ENCODE results near the gene MED13. TPM values are rescaled to one million over a fixed set of nuclear protein-coding genes. Genes with fewer than 3 reads are reported as not detected.

The MED13 gene
- polyA plus RNA-seq, 1 of the 3 experiments (the other 2 are of a cell fraction) = 6.3 TPM

DNA sequence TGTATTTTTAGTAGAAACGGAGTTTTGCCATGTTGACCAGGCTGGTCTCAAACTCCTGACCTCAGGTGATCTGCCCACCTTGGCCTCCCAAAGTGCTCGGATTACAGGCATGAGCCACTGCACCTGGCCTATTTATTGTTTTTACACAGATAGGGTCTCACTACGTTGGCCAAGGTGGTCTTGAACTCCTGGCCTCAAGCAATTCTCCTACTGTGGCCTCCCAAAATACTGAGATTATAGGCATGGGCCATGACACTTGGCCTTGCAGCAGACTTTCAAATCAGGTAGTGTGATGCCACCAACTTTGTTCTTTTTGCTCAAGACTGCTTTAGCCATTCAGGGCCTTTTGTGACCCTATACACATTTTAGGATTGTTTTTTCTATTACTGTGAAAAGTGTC is 75.6 kb downstream of the MED13 start:
- peaks cover 4% of the 10 kb centered on the region; the same call in 1 of the 2 replicates for H4K20me1 ChIP-seq (ENCODE audit: insufficient read depth)
- no peaks in the 10 kb centered on the region for H3K9me2 ChIP-seq
- no peak overlapping the region for H3K4me2 ChIP-seq
- DNase-seq = no peak
- H3K79me2 ChIP-seq (ENCODE audit: insufficient read depth) = peaks cover 36% of the 10 kb centered on the region; the same call in 1 of the 2 replicates
- no peak overlapping the region for H3K4me3 ChIP-seq (ENCODE audit: low read depth in 2 of 2, low read length in 1 of 2)
- no peak overlapping the region for H3K27ac ChIP-seq (ENCODE audit: low read depth in 2 of 2, low read length in 1 of 2)
- ChIA-PET CTCF (no interaction called here), POLR2A (no interaction called here)
- no peaks in the 10 kb centered on the region for H3K9me3 ChIP-seq
- H3K27me3 ChIP-seq (ENCODE audit: insufficient read depth) = no peaks in the 10 kb centered on the region
- no peak for TF ChIP-seq MEF2A (IDR thresholded peaks at IDR 0.05; ENCODE audit: borderline replicate concordance, low read depth)
- TF ChIP-seq MXI1 (IDR thresholded peaks at IDR 0.05; ENCODE audit: low read depth, low read length) = no peak
- TF ChIP-seq RCOR1 (IDR thresholded peaks at IDR 0.05; ENCODE audit: low read length) = no peak
- TF ChIP-seq POLR2AphosphoS5 (IDR thresholded peaks at IDR 0.05; ENCODE audit: low read depth, low read length) = no peak
- TF ChIP-seq RXRA (IDR thresholded peaks at IDR 0.05; ENCODE audit: borderline replicate concordance, low read depth) = no peak
- no peak for TF ChIP-seq CHD2 (IDR thresholded peaks at IDR 0.05; ENCODE audit: low read length, partially characterized antibody)
- TF ChIP-seq, protein P1, sequence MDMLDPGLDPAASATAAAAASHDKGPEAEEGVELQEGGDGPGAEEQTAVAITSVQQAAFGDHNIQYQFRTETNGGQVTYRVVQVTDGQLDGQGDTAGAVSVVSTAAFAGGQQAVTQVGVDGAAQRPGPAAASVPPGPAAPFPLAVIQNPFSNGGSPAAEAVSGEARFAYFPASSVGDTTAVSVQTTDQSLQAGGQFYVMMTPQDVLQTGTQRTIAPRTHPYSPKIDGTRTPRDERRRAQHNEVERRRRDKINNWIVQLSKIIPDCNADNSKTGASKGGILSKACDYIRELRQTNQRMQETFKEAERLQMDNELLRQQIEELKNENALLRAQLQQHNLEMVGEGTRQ (IDR thresholded peaks at IDR 0.05; ENCODE audit: borderline replicate concordance, low read depth, low read length) = no peak
- H2AFZ ChIP-seq (ENCODE audit: low read depth) = no peak overlapping the region
- H3K36me3 ChIP-seq (replicated peaks in 1 of 2; ENCODE audit: control insufficient read depth in 1 of 2, insufficient read depth in 2 of 2, low read length in 1 of 2) = peaks cover 48 to 81% of the 10 kb centered on the region in 2 experiments
- peaks cover 10% of the 10 kb centered on the region for H3F3A ChIP-seq (replicated peaks; ENCODE audit: insufficient read depth)
- 90% methylated on average over 3 of the region's 3 CpGs for WGBS (ENCODE audit: low lambda C conversion rate)
- H3K4me1 ChIP-seq (ENCODE audit: control insufficient read depth in 1 of 2, insufficient read depth in 2 of 2, low read depth in 1 of 2, low read length in 1 of 2) = no peaks in the 10 kb centered on the region
- no peak overlapping the region for H3K9ac ChIP-seq

DNA sequence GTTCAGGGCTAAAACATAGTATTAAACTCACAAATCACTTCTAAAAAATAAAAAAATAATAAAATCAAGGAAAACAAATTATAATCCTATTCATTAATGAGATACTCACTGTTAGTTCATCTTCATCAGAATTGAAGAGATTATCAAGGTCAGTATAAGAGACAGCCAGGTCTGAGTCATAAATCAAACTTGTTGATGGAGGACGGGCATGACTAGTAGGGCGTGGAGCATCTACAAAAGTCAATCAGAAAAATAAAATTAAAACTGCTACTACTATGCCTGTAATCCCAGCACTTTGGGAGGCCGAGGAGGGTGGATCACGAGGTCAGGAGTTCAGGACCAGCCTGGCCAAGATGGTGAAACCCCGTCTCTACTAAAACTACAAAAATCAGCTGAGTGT is 78.2 kb downstream of the MED13 start:
- ChIA-PET POLR2A (no interaction called here), CTCF (interaction anchor here (1.0 to 1.6 kb wide), 2 partner anchors 9 to 79 kb away, joined by 3 to 6 read pairs; no protein-coding TSS in a partner anchor)
- Histone ChIP-seq H2AFZ (ENCODE audit: low read depth) (no peak overlapping the region), H3K9ac (no peak overlapping the region), H3K4me1 (ENCODE audit: control insufficient read depth in 1 of 2, insufficient read depth in 2 of 2, low read depth in 1 of 2, low read length in 1 of 2) (no peaks in the 10 kb centered on the region), H3K9me2 (no peaks in the 10 kb centered on the region), H3K36me3 (replicated peaks in 1 of 2; ENCODE audit: control insufficient read depth in 1 of 2, insufficient read depth in 2 of 2, low read length in 1 of 2) (peaks cover 65 to 84% of the 10 kb centered on the region in 2 experiments), H3K9me3 (no peaks in the 10 kb centered on the region), H3K27me3 (ENCODE audit: insufficient read depth) (no peaks in the 10 kb centered on the region), H3K27ac (ENCODE audit: low read depth in 2 of 2, low read length in 1 of 2) (no peak overlapping the region), H3K4me2 (no peak overlapping the region), H3K79me2 (ENCODE audit: insufficient read depth) (peaks cover 36% of the 10 kb centered on the region; the same call in 1 of the 2 replicates), H3K4me3 (ENCODE audit: low read depth in 2 of 2, low read length in 1 of 2) (no peak overlapping the region), H4K20me1 (ENCODE audit: insufficient read depth) (peaks cover 4% of the 10 kb centered on the region; the same call in 1 of the 2 replicates), H3F3A (replicated peaks; ENCODE audit: insufficient read depth) (peaks cover 10% of the 10 kb centered on the region)
- 94% methylated on average over 5 of the region's 5 CpGs for WGBS (ENCODE audit: low lambda C conversion rate)
- no peak for DNase-seq
- TF ChIP-seq, protein P2, sequence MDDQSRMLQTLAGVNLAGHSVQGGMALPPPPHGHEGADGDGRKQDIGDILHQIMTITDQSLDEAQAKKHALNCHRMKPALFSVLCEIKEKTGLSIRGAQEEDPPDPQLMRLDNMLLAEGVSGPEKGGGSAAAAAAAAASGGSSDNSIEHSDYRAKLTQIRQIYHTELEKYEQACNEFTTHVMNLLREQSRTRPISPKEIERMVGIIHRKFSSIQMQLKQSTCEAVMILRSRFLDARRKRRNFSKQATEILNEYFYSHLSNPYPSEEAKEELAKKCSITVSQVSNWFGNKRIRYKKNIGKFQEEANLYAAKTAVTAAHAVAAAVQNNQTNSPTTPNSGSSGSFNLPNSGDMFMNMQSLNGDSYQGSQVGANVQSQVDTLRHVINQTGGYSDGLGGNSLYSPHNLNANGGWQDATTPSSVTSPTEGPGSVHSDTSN (IDR thresholded peaks at IDR 0.05) = 0 out of 2 replicates have a peak, but pooled peaks have one; percentile 6
- no peak for TF ChIP-seq MEF2A (IDR thresholded peaks at IDR 0.05; ENCODE audit: borderline replicate concordance, low read depth)

DNA sequence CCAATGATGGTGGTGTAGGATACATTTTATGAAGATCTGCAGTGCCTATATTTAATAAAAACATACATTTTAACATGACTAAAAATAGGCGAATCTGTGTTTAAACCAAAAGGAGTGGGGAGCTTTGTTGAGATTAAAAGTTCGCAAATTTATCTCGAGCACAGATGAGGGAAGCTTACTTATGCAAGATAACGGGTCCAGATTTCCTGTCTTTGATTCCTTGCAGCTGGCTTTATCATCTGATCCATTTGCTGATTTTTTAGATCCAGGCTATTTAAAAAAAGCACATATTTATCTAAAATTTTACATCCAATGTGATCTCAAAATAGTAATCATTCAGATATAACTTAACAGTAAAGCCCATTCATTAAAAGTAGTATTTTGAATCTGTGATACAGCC is 80.3 kb downstream of the MED13 start:
- H3K4me2 ChIP-seq = no peak overlapping the region
- POLR2A ChIA-PET = no interaction called here

More for the DNA sequence above, 80.3 kb downstream of the MED13 start:
- no peak for TF ChIP-seq NRF1 (IDR thresholded peaks at IDR 0.05; ENCODE audit: low read depth, low read length)
- no peak for TF ChIP-seq FOXM1 (IDR thresholded peaks at IDR 0.05; ENCODE audit: low read depth)
- no peak for TF ChIP-seq YY1 (IDR thresholded peaks at IDR 0.05; ENCODE audit: low read depth)
- Histone ChIP-seq H3K4me3 (ENCODE audit: low read depth in 2 of 2, low read length in 1 of 2) (no peak overlapping the region), H3K79me2 (ENCODE audit: insufficient read depth) (peaks cover 54% of the 10 kb centered on the region), H4K20me1 (ENCODE audit: insufficient read depth) (peaks cover 10% of the 10 kb centered on the region; the same call in 1 of the 2 replicates), H3F3A (replicated peaks; ENCODE audit: insufficient read depth) (peaks cover 6% of the 10 kb centered on the region), H3K9me2 (no peaks in the 10 kb centered on the region), H3K9me3 (no peaks in the 10 kb centered on the region), H2AFZ (ENCODE audit: low read depth) (no peak overlapping the region), H3K36me3 (replicated peaks in 1 of 2; ENCODE audit: control insufficient read depth in 1 of 2, insufficient read depth in 2 of 2, low read length in 1 of 2) (peaks cover 65 to 81% of the 10 kb centered on the region in 2 experiments), H3K27me3 (ENCODE audit: insufficient read depth) (no peaks in the 10 kb centered on the region), H3K9ac (no peak overlapping the region), H3K4me1 (ENCODE audit: control insufficient read depth in 1 of 2, insufficient read depth in 2 of 2, low read depth in 1 of 2, low read length in 1 of 2) (no peaks in the 10 kb centered on the region; a peak in 1 of 4 replicates), H3K27ac (ENCODE audit: low read depth in 2 of 2, low read length in 1 of 2) (no peak overlapping the region; a peak in 1 of 4 replicates)
- CTCF ChIA-PET = interaction anchor here (1.3 to 1.4 kb wide), 2 partner anchors 43 to 125 kb away, joined by 4 to 5 read pairs; no protein-coding TSS in a partner anchor
- no peak for DNase-seq
- WGBS (ENCODE audit: low lambda C conversion rate) = 92% methylated on average over 4 of the region's 4 CpGs

Measured in SK-N-SH (cell line).